GM15510 (cell line): ENCODE results near the gene MUS81.

Experiments
- POLR2A ChIP-seq: IDR thresholded peaks from 3 replicates; pipeline ENCODE4 v1.6.1; 2011; ENCODE audit warnings: borderline replicate concordance; ENCODE audit not compliant: insufficient read length; ENCODE audit errors: extremely low read depth

MUS81 gene

GRCh38 chr11:65899356-65900124 lies 39.3 kb downstream of the MUS81 start:
- TF ChIP-seq POLR2A = no peak

GRCh38 chr11:65900125-65900898 lies 40.1 kb downstream of the MUS81 start, which contains the start of gene FOSL1:
Gene FOSL1, minus strand, starts transcription at chr11:65900388. Its CDS starts 49 bp downstream, at chr11:65900339.
- peak; percentile 53 for TF ChIP-seq POLR2A

- no peak for TF ChIP-seq POLR2A
Observed at GRCh38 chr11:65900899-65901180, 40.6 kb downstream of the MUS81 start.

- TF ChIP-seq POLR2A = no peak
Observed at GRCh38 chr11:65903068-65903481, 42.8 kb downstream of the MUS81 start.

DNA sequence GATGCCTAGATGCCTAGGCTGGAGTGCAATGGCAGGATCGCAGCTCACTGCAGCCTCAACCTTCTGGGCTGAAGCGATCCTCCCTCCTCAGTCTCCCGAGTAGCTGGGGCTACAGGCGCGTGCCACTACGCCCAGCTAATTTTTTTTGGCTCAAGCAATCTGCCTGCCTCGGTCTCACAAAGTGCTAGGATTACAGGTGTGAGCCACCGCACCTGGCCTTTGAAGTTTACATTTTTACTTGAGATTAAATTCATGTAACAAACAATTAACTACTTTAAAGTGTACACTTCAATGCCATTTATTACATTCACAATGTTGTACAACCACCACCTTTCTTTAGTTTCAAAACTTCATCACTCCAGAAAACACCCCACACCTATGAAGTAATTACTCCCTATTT lies 43.5 kb downstream of the MUS81 start:
- no peak for TF ChIP-seq POLR2A

GRCh38 chr11:65906602-65907001 lies 46.4 kb downstream of the MUS81 start:
- TF ChIP-seq POLR2A = no peak

- TF ChIP-seq POLR2A = no peak
Observed at GRCh38 chr11:65907878-65908277, 47.6 kb downstream of the MUS81 start.

- TF ChIP-seq POLR2A = no peak
Observed at GRCh38 chr11:65911682-65912568, 51.7 kb downstream of the MUS81 start.

DNA sequence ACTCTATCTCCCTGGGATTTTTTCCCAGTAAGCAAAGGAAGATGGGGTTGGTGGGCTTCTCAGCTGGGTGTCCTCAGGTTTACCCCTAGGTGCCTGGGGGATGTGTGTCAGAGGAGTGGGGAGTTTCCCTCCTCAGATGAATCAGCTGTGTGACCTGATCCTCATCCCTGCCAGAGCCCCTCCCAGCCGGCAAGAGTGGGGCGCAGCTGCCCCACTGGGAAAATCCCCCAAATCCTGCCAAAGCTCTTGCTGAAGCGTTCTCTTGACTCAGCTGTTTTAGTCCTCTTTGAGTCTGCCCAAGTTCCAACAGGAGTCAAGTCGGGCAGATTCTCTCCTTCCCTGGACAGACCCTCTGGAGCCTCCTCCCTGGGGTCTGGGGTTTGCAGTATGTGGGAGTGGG lies 52.6 kb downstream of the MUS81 start:
- no peak for TF ChIP-seq POLR2A

GRCh38 chr11:65915101-65915820 lies 55.0 kb downstream of the MUS81 start:
- TF ChIP-seq POLR2A = no peak

GRCh38 chr11:65915821-65916251 lies 55.6 kb downstream of the MUS81 start:
- TF ChIP-seq POLR2A = no peak
